SK-N-SH treated with all-trans-retinoic acid at 6 μM for 48 hours (cell line): ENCODE measurements around the gene DDI2.

Experiments used
- ATAC-seq: fragments of 200-7000 bp; cut with Tn5 transposase; 3 replicates; pipeline ENCODE4 v1.9.1; 2020; ENCODE audit warnings: mild to moderate bottlenecking, moderate library complexity
- ARNTL ChIP-seq: fragments of 450-650 bp; formaldehyde crosslinking; IDR thresholded peaks from 2 replicates; pipeline ENCODE4 v1.5.0; 2020; ENCODE audit warnings: low read depth, mild to moderate bottlenecking, moderate library complexity, borderline replicate concordance
- BACH2 ChIP-seq: fragments of 250-450 bp; sonication (Bioruptor Pico); IDR thresholded peaks from 2 replicates; pipeline ENCODE4 v1.9.0; 2021; ENCODE audit warnings: mild to moderate bottlenecking, borderline replicate concordance
- CSDC2 ChIP-seq: fragments of 250-450 bp; sonication (Bioruptor Pico); IDR thresholded peaks from 2 replicates; pipeline ENCODE4 v1.5.0; 2020; ENCODE audit warnings: mild to moderate bottlenecking, moderate library complexity
- ESRRG ChIP-seq: fragments of 250-450 bp; sonication (Bioruptor Pico); IDR thresholded peaks from 2 replicates; pipeline ENCODE4 v1.6.1; 2021; ENCODE audit warnings: mild to moderate bottlenecking
- GLIS3 ChIP-seq: fragments of 250-450 bp; sonication (Bioruptor Pico); IDR thresholded peaks from 2 replicates; pipeline ENCODE4 v1.5.0; 2020; ENCODE audit warnings: mild to moderate bottlenecking, moderate library complexity
- ISL1 ChIP-seq: fragments of 250-450 bp; sonication (Bioruptor Pico); IDR thresholded peaks from 2 replicates; pipeline ENCODE4 v2.1.2; 2022; ENCODE audit warnings: mild to moderate bottlenecking, moderate library complexity
- OSR1 ChIP-seq: fragments of 250-450 bp; sonication (Bioruptor Pico); IDR thresholded peaks from 2 replicates; pipeline ENCODE4 v1.8.0; 2022; ENCODE audit warnings: moderate library complexity, mild to moderate bottlenecking, inconsistent platforms
- PPARA ChIP-seq: fragments of 250-450 bp; sonication (Bioruptor Pico); IDR thresholded peaks from 2 replicates; pipeline ENCODE4 v1.5.0; 2020; ENCODE audit warnings: mild to moderate bottlenecking, borderline replicate concordance
- RARB ChIP-seq: fragments of 250-450 bp; sonication (Bioruptor Pico); IDR thresholded peaks from 2 replicates; pipeline ENCODE4 v1.8.0; 2021; ENCODE audit warnings: mild to moderate bottlenecking, moderate library complexity
- SNAI2 ChIP-seq: fragments of 250-450 bp; sonication (Bioruptor Pico); IDR thresholded peaks from 2 replicates; pipeline ENCODE4 v1.5.0; 2020; ENCODE audit warnings: mild to moderate bottlenecking, moderate library complexity
- TCF4 ChIP-seq: fragments of 250-450 bp; sonication (Bioruptor Pico); IDR thresholded peaks from 2 replicates; pipeline ENCODE4 v1.8.0; 2021; ENCODE audit warnings: mild to moderate bottlenecking, moderate library complexity, borderline replicate concordance
- TOX ChIP-seq: fragments of 250-450 bp; sonication (Bioruptor Pico); IDR thresholded peaks from 2 replicates; pipeline ENCODE4 v1.8.0; 2021; ENCODE audit warnings: mild to moderate bottlenecking, moderate library complexity, borderline replicate concordance
- ZC3H10 ChIP-seq: fragments of 250-450 bp; sonication (Bioruptor Pico); IDR thresholded peaks from 2 replicates; pipeline ENCODE4 v1.5.1; 2021; ENCODE audit warnings: mild to moderate bottlenecking, moderate library complexity
- ZFP3 ChIP-seq: fragments of 250-450 bp; sonication (Bioruptor Pico); IDR thresholded peaks from 2 replicates; pipeline ENCODE4 v1.5.0; 2020; ENCODE audit warnings: mild to moderate bottlenecking, moderate library complexity
- ZFP30 ChIP-seq: fragments of 450-650 bp; formaldehyde crosslinking; IDR thresholded peaks from 2 replicates; pipeline ENCODE4 v1.5.0; 2022; ENCODE audit warnings: mild to moderate bottlenecking, moderate library complexity
- ZNF565 ChIP-seq: fragments of 450-650 bp; formaldehyde crosslinking; conservative IDR thresholded peaks from 2 replicates; pipeline ENCODE4 v1.5.0; 2020; ENCODE audit warnings: low read depth, mild to moderate bottlenecking, moderate library complexity
- ZNF70 ChIP-seq: fragments of 450-650 bp; formaldehyde crosslinking; IDR thresholded peaks from 2 replicates; pipeline ENCODE4 v1.5.0; 2020; ENCODE audit warnings: mild to moderate bottlenecking, moderate library complexity
- ZNF8 ChIP-seq: fragments of 450-650 bp; formaldehyde crosslinking; IDR thresholded peaks from 2 replicates; pipeline ENCODE4 v1.5.0; 2020; ENCODE audit warnings: mild to moderate bottlenecking, moderate library complexity
- TF ChIP-seq, protein P1 (sequence below): fragments of 250-450 bp; sonication (Bioruptor Pico); IDR thresholded peaks from 2 replicates; pipeline ENCODE4 v1.8.0; 2021; ENCODE audit warnings: low read depth, mild to moderate bottlenecking, moderate library complexity, borderline replicate concordance
- TF ChIP-seq, protein P2 (sequence below): fragments of 250-450 bp; sonication (Bioruptor Pico); IDR thresholded peaks from 2 replicates; pipeline ENCODE4 v1.5.1; 2021; ENCODE audit warnings: mild to moderate bottlenecking, moderate library complexity
- TF ChIP-seq, protein P3 (sequence below): fragments of 250-450 bp; sonication (Bioruptor Pico); IDR thresholded peaks from 2 replicates; pipeline ENCODE4 v1.5.1; 2020; ENCODE audit warnings: low read depth, mild to moderate bottlenecking, moderate library complexity
- TF ChIP-seq, protein P4 (sequence below): fragments of 250-450 bp; sonication (Bioruptor Pico); IDR thresholded peaks from 2 replicates; pipeline ENCODE4 v1.5.0; 2020; ENCODE audit warnings: mild to moderate bottlenecking, moderate library complexity
- TF ChIP-seq, protein P5 (sequence below): fragments of 250-450 bp; sonication (Bioruptor Pico); IDR thresholded peaks from 2 replicates; pipeline ENCODE4 v1.8.0; 2020; ENCODE audit warnings: mild to moderate bottlenecking, moderate library complexity, borderline replicate concordance

The DDI2 gene

DNA sequence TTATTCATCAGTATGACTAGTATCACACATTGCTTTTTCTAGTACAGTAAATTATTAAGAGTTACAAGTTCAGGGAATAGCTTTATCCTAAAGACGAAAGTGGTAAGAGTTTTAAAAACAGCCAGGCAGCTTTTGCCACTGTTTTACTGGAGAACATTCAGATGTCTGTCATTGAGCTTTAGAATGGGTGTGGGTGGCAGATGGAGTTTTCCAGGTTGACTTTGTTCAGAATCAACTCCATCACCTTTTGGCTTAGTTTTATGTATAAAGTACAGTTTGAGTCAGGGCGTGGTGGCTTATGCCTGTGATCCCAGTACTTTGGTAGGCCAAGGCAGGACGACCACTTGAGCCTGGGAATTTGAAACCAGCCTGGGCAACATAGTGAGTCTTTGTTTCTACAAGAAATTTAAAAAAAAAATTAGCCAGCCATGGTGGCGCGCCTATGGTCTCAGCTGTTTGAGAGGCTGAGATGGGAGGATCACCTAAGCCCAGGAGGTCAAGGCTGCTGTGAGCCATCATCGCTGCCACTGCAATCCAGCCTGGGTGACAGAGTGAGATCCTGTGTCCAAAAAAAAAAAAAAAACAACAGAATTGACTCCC lies 36.9 kb downstream of the DDI2 start:
- TF ChIP-seq, protein P1, sequence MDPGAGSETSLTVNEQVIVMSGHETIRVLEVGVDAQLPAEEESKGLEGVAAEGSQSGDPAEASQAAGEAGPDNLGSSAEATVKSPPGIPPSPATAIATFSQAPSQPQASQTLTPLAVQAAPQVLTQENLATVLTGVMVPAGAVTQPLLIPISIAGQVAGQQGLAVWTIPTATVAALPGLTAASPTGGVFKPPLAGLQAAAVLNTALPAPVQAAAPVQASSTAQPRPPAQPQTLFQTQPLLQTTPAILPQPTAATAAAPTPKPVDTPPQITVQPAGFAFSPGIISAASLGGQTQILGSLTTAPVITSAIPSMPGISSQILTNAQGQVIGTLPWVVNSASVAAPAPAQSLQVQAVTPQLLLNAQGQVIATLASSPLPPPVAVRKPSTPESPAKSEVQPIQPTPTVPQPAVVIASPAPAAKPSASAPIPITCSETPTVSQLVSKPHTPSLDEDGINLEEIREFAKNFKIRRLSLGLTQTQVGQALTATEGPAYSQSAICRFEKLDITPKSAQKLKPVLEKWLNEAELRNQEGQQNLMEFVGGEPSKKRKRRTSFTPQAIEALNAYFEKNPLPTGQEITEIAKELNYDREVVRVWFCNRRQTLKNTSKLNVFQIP (CRISPR knock-in tag) = no peak
- TF ChIP-seq TCF4 (CRISPR knock-in tag) (no peak), RARB (CRISPR knock-in tag) (no peak), ARNTL (no peak), GLIS3 (CRISPR knock-in tag) (no peak), OSR1 (CRISPR knock-in tag) (no peak), ISL1 (CRISPR knock-in tag) (no peak), ZFP30 (CRISPR knock-in tag) (no peak), BACH2 (CRISPR knock-in tag) (no peak), ZNF8 (CRISPR knock-in tag) (no peak), TOX (CRISPR knock-in tag) (no peak), ZC3H10 (CRISPR knock-in tag) (no peak), CSDC2 (CRISPR knock-in tag) (no peak), ZFP3 (CRISPR knock-in tag) (no peak), ZNF565 (CRISPR knock-in tag) (no peak), ZNF70 (CRISPR knock-in tag) (no peak)
- TF ChIP-seq, protein P2, sequence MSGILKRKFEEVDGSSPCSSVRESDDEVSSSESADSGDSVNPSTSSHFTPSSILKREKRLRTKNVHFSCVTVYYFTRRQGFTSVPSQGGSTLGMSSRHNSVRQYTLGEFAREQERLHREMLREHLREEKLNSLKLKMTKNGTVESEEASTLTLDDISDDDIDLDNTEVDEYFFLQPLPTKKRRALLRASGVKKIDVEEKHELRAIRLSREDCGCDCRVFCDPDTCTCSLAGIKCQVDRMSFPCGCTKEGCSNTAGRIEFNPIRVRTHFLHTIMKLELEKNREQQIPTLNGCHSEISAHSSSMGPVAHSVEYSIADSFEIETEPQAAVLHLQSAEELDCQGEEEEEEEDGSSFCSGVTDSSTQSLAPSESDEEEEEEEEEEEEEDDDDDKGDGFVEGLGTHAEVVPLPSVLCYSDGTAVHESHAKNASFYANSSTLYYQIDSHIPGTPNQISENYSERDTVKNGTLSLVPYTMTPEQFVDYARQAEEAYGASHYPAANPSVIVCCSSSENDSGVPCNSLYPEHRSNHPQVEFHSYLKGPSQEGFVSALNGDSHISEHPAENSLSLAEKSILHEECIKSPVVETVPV (CRISPR knock-in tag) = no peak
- TF ChIP-seq, protein P3, sequence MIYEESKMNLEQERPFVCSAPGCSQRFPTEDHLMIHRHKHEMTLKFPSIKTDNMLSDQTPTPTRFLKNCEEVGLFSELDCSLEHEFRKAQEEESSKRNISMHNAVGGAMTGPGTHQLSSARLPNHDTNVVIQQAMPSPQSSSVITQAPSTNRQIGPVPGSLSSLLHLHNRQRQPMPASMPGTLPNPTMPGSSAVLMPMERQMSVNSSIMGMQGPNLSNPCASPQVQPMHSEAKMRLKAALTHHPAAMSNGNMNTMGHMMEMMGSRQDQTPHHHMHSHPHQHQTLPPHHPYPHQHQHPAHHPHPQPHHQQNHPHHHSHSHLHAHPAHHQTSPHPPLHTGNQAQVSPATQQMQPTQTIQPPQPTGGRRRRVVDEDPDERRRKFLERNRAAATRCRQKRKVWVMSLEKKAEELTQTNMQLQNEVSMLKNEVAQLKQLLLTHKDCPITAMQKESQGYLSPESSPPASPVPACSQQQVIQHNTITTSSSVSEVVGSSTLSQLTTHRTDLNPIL (CRISPR knock-in tag) = no peak
- TF ChIP-seq, protein P4, sequence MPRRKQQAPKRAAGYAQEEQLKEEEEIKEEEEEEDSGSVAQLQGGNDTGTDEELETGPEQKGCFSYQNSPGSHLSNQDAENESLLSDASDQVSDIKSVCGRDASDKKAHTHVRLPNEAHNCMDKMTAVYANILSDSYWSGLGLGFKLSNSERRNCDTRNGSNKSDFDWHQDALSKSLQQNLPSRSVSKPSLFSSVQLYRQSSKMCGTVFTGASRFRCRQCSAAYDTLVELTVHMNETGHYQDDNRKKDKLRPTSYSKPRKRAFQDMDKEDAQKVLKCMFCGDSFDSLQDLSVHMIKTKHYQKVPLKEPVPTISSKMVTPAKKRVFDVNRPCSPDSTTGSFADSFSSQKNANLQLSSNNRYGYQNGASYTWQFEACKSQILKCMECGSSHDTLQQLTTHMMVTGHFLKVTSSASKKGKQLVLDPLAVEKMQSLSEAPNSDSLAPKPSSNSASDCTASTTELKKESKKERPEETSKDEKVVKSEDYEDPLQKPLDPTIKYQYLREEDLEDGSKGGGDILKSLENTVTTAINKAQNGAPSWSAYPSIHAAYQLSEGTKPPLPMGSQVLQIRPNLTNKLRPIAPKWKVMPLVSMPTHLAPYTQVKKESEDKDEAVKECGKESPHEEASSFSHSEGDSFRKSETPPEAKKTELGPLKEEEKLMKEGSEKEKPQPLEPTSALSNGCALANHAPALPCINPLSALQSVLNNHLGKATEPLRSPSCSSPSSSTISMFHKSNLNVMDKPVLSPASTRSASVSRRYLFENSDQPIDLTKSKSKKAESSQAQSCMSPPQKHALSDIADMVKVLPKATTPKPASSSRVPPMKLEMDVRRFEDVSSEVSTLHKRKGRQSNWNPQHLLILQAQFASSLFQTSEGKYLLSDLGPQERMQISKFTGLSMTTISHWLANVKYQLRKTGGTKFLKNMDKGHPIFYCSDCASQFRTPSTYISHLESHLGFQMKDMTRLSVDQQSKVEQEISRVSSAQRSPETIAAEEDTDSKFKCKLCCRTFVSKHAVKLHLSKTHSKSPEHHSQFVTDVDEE (CRISPR knock-in tag) = no peak
- TF ChIP-seq, all 23 proteins: peak for 0
- no peak for ATAC-seq

DNA sequence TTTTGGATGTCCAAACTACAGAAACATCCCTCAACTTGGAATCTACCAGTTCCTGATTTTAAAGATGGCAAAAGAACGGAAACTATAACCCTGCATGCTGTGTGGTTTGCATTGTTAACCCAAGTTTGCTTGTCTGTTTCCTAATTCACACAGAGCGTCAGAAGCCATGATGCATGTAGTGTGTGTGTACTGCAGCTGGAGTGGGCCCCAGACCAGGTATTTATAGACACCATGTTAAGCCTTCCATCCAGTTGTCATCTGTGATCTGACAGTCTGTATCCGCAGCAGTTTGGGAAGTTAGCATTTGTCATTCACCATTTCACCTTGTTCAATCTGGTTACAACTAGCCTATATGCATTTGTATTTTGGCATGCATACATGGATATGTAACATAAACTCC lies 39.2 kb downstream of the DDI2 start:
- ATAC-seq = no peak
- TF ChIP-seq, protein P5, sequence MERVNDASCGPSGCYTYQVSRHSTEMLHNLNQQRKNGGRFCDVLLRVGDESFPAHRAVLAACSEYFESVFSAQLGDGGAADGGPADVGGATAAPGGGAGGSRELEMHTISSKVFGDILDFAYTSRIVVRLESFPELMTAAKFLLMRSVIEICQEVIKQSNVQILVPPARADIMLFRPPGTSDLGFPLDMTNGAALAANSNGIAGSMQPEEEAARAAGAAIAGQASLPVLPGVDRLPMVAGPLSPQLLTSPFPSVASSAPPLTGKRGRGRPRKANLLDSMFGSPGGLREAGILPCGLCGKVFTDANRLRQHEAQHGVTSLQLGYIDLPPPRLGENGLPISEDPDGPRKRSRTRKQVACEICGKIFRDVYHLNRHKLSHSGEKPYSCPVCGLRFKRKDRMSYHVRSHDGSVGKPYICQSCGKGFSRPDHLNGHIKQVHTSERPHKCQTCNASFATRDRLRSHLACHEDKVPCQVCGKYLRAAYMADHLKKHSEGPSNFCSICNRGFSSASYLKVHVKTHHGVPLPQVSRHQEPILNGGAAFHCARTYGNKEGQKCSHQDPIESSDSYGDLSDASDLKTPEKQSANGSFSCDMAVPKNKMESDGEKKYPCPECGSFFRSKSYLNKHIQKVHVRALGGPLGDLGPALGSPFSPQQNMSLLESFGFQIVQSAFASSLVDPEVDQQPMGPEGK = no peak
- TF ChIP-seq CSDC2 (CRISPR knock-in tag) (no peak), ARNTL (no peak), ZNF70 (CRISPR knock-in tag) (no peak), ESRRG (no peak), ZC3H10 (CRISPR knock-in tag) (no peak), PPARA (CRISPR knock-in tag) (no peak), SNAI2 (CRISPR knock-in tag) (no peak), ISL1 (CRISPR knock-in tag) (no peak), TOX (CRISPR knock-in tag) (no peak)
- TF ChIP-seq, all 23 proteins: peak for 0
